ENCODE results near the gene TARBP1.
"Not testable (repeated sequence)": the region's sequence is repeated elsewhere in the genome, so short reads cannot be mapped to it uniquely, and the experiment has no call there.

Gene TARBP1

GRCh38 chr1:234478481-234479309 lies at the start of gene TARBP1:
TARBP1 (minus strand) TSS chr1:234479179; CDS start chr1:234479103, 76 bp downstream.
- peak; percentile 84 for DNase-seq

DNA sequence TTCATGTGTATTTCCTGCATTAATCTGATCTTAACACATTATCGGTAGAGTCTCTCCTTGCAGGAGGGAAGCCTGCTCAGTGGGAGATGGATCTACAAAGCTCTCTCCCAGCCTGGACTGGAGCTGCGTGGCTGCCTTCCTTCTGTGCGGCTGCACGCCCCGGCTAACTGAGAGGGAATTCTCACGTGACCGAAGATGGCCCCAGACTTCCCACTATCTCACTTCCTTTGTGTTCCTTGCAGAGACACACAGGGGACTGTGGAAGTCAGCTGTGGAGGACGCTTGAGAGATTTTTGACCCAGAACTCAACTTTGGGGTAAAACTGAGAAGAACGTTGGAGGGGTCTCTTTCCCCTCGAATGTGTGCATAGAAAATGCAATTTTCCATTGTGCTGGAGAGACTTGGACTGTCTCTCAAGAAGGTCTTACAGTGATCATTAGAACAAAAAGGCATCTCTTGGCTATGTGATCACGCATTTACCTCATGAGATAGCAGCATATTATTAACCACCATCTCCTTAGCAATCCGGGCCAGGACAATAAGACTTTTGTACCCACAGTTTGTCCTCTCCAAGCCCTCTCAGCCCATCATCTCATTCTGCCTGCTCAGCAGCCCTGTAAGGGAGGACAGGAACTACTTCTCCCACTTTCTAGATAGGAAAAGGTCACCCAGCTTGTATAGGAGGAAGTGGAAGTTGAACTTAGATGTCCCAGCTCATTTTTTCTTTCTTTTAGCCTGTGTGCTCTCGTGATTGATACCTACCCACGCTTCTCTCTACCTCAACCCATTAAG lies 49.3 kb upstream of the TARBP1 start:
- DNase-seq: no peak

- no peak for DNase-seq
These were observed 48.4 kb upstream of the TARBP1 start for GRCh38 chr1:234527346-234527745.

DNA sequence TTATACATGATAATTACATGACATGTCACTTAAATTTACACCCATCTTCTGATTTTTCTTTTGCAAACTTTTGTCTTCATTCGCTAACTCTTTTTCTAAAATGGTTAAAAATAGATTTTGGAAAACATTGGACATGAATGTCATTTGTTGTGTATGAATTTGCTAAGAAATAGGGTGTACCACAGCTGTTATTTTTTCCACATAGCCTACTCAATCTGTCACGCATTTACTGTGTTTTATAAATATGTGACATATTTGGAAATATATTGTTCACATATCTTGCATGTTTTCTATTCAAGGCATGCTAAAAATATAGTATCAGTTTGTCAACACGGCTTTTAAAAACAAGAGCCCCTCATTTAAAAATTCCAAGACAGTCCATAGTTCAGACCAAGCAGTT lies 47.9 kb upstream of the TARBP1 start:
- no peak for DNase-seq

DNA sequence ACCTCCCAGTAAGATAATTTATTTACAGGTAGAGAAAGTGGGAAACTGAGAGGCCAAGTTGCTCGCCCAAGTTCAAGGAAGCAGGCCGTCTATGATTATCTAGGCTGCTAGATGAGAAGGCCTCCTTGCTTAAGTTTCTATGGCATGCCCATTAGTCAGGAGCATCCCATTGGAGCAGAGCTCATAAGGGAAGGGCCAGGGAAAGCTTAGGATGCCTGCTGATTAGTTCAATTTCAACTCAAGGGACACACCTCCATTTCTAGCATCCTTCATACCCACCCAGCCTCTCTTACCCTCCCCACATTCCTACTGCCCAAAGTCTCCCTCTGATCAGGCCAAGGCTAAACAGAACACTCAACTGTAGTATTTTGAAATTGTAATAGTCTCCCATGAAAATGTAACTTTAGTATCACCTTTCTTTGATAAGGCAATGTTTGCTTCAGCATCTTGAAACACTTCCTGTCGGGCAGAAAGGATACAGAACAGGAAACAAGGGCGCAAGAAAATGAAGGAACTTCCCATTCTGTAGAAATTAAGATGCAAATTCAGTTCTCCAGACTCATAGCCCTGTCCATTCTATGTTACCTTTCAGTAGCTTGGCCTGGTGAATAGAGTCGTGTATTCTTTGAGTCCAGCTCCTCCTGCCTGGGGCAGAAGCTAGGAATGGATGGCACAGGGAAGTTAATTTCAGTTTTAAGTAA lies 46.3 kb upstream of the TARBP1 start:
- no peak for DNase-seq

- DNase-seq: no peak
These were observed 42.9 kb upstream of the TARBP1 start for GRCh38 chr1:234521836-234522235.

- no peak for DNase-seq
These were observed 42.2 kb upstream of the TARBP1 start for GRCh38 chr1:234520908-234521817.

- no peak for DNase-seq
These were observed 40.5 kb upstream of the TARBP1 start for GRCh38 chr1:234519506-234519905.

DNA sequence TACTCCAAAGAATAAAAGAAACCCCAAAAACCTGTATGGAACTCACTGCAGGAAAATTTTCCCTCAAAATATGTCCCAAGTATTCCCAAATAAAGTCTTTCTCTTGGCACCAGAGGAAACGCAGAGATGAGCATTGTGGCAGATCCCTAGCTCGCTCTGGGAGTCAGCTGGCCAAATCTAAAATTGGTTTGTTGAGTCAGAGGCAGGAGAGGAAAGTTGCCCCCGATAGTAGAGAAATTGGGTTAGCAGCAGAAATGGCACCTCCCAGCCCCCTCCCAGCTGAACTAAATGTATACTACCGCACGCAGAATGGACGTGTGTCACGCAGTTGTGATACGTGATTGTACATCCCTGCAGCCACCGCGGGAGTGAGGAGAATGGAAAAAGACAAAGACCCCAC lies 39.9 kb upstream of the TARBP1 start:
- DNase-seq: no peak

- DNase-seq: not testable (repeated sequence)
These were observed 39.1 kb upstream of the TARBP1 start for GRCh38 chr1:234518086-234518485.

DNA sequence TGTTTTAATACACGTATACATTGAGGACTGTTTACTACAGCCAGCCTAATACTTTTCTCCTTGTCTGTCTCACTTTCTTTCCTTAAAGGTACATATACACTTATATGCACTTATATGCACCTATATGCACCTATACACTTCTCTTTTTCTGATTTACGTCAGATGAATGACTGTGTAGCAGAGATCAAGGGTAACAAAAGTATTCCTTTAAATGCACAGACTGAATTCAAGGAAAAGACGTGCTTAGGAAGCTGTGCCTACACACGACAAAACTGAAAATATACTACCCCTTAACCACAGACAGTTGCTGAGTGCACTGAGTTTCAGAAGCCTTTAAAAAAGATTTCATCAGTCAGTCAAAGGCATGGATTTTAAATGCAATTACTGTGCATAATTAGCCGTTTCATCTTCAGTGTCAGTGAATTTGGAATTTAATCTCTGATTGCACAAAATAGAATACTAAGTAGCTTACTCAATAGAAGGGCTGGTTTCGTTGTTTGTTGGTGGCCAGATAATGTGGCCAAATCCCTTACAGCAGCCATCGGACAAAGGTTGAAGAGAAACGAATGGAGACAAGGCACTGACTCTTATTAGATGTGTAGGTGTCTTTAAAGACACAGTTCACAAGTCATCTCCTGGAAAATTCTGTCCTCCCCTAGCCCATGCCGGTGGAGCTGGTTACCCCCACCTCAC lies 38.3 kb upstream of the TARBP1 start:
- DNase-seq: no peak

GRCh38 chr1:234515821-234516241 lies 36.9 kb upstream of the TARBP1 start:
- no peak for DNase-seq

- DNase-seq: no peak
These were observed 36.4 kb upstream of the TARBP1 start for GRCh38 chr1:234515411-234515810.

DNA sequence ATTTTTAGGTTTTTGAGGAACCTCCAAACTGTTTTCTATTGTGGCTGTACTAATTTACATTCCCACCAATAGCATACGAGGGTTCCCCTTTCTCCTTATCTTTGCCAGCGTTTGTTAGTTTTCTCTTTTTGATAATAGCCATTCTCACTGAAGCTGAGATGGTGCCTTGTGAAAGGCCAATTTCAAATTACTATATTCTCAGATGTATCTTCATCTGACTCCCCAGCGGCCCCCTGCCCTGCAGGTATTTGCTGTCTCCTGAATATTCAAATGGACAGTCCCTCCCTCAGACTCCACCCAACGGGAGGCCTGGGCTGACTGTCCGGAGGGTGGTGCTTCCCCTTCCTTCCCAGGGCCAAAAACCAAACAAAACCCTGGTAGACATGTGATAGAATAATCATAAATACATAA lies 33.5 kb upstream of the TARBP1 start:
- DNase-seq: no peak

DNA sequence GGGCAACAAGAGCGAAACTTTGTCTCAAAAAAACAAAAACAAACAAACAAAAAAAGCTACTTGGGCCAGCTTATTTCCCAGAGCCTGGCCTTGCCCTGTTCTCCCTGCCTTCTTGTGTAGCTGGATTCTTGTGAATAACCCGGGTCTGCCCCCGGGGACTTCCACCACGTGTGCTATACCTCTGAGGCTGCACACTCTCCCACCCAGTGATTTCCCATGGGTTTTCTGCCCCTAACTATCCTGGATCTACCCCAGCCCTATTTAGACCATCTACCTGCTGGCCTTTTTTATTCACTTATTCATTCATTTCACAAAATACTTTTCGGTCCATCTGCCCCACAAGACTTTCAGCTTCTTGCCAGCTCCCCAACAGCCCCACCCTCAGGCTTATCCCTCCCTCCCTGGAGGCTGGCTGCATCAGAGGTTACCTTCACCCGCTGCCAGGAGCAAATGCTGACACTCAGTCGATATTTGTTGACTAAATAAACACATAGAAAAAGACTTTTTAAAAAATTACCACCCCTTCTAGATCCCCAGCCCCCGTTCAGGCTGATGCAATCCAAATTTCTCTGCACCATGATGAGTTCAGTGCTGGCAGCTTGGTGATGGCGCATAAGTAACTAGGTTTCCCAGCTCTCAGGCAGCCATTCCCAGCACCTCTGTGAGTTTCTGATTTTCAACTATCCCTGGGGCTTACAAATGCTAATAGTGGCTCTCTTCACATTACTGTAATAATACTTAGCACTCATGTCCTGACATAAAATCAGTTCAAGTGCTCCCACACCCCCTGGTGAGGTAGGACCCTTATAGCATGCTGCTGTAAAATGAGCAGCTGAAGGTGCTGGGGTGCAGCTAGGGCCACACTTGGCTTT lies 30.7 kb upstream of the TARBP1 start:
- DNase-seq: no peak

GRCh38 chr1:234507626-234508387 lies 28.8 kb upstream of the TARBP1 start:
- no peak for DNase-seq

DNA sequence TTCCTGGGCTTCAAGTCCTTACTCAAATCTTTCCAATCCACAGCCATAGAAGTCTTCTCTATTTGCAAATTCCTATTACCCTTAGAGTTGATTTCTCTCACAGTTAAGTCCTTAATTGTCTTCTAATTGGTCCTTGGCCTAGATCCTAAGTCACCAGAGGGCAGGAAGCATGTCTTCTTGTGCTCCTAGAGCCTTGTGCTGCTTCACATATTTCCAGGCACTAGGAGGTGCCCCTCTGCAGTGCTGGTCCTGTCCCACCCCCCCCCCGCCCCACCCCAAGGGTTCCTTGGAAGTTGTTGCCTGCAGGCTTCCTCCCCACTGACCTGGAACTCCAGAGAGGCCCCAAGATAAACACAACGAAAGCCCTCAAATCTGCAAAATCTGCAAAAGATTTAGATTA lies 28.1 kb upstream of the TARBP1 start:
- DNase-seq: no peak

- DNase-seq: no peak
These were observed 26.8 kb upstream of the TARBP1 start for GRCh38 chr1:234505769-234506102.

- no peak for DNase-seq
These were observed 26.2 kb upstream of the TARBP1 start for GRCh38 chr1:234504969-234505768.
